ENCODE data around the gene BMPR1A. TPM values are rescaled to one million over a fixed set of nuclear protein-coding genes. Genes with fewer than 3 reads are reported as not detected.

Gene BMPR1A
- total and polyA plus RNA-seq, 10 of the 15 experiments (the other 5 are each of a cell fraction or from before 2014, with no cell fraction given), result 2.3 to 22.7 (median 13.1) TPM

DNA sequence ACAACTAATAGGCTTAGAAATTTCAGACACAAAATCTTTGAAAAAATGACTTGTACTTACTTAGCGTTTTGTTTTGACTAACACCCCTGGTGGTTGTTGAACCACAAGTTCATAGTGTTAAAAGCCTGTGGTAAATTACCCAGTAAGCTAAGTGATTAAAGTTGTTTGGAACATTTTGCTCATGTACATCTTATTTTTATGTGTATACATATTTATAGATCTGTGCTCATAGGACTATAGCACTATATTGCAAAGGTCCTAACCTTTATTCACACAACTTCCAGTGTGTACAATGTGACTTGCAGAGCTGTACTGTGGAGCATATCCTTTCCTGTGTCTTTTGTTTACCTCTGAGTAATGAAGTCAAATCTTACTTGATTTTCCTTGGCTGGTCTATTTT is 79.6 kb downstream of the BMPR1A start (continued):
- TF ChIP-seq NRF1 (conservative IDR thresholded peaks at IDR 0.05; ENCODE audit: low read depth, low read length) (no peak), IKZF2 (IDR thresholded peaks at IDR 0.05) (no peak), EED (IDR thresholded peaks at IDR 0.05; ENCODE audit: low read depth) (no peak), ZBED1 (IDR thresholded peaks at IDR 0.05; ENCODE audit: borderline replicate concordance) (no peak), RUNX3 (IDR thresholded peaks at IDR 0.05; ENCODE audit: low read length) (peak; percentile 64; the same call in 1 of the 2 replicates), POLR2A (IDR thresholded peaks at IDR 0.05; ENCODE audit: low read depth, low read length) (no peak), EZH2 (IDR thresholded peaks at IDR 0.05; ENCODE audit: borderline replicate concordance, control insufficient read depth, low read depth, low read length) (no peak), NFIC (IDR thresholded peaks at IDR 0.05; ENCODE audit: low read depth, low read length) (no peak), MXI1 (IDR thresholded peaks at IDR 0.05; ENCODE audit: low read depth, low read length) (no peak)
- TF ChIP-seq, protein P1, sequence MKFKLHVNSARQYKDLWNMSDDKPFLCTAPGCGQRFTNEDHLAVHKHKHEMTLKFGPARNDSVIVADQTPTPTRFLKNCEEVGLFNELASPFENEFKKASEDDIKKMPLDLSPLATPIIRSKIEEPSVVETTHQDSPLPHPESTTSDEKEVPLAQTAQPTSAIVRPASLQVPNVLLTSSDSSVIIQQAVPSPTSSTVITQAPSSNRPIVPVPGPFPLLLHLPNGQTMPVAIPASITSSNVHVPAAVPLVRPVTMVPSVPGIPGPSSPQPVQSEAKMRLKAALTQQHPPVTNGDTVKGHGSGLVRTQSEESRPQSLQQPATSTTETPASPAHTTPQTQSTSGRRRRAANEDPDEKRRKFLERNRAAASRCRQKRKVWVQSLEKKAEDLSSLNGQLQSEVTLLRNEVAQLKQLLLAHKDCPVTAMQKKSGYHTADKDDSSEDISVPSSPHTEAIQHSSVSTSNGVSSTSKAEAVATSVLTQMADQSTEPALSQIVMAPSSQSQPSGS (IDR thresholded peaks at IDR 0.05; ENCODE audit: low read length), result no peak
- TF ChIP-seq, protein P2, sequence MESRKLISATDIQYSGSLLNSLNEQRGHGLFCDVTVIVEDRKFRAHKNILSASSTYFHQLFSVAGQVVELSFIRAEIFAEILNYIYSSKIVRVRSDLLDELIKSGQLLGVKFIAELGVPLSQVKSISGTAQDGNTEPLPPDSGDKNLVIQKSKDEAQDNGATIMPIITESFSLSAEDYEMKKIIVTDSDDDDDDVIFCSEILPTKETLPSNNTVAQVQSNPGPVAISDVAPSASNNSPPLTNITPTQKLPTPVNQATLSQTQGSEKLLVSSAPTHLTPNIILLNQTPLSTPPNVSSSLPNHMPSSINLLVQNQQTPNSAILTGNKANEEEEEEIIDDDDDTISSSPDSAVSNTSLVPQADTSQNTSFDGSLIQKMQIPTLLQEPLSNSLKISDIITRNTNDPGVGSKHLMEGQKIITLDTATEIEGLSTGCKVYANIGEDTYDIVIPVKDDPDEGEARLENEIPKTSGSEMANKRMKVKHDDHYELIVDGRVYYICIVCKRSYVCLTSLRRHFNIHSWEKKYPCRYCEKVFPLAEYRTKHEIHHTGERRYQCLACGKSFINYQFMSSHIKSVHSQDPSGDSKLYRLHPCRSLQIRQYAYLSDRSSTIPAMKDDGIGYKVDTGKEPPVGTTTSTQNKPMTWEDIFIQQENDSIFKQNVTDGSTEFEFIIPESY (IDR thresholded peaks at IDR 0.05), result no peak

- H2AFZ ChIP-seq (ENCODE audit: control insufficient read depth, low read depth, low read length), result no peak overlapping the region
- no peaks in the 10 kb centered on the region for H4K20me1 ChIP-seq (ENCODE audit: control insufficient read depth, insufficient read depth)
- H3K4me2 ChIP-seq (ENCODE audit: control insufficient read depth, insufficient read depth), result no peak overlapping the region
- no peaks in the 10 kb centered on the region for H3K27me3 ChIP-seq (replicated peaks in 1 of 2; ENCODE audit: control insufficient read depth in 2 of 2, insufficient read depth in 2 of 2, low read length in 1 of 2)
- SMC1A ChIA-PET (ENCODE audit: uncharacterized antibody, unreplicated experiment), result no interaction called here
- no peaks in the 10 kb centered on the region for H3K4me1 ChIP-seq (ENCODE audit: control insufficient read depth, insufficient read depth, low read length)
- no peak overlapping the region for H3K9ac ChIP-seq (ENCODE audit: control insufficient read depth, insufficient read depth, low read length)
- H3K9me3 ChIP-seq (replicated peaks; ENCODE audit: control insufficient read depth, insufficient read depth, low read length), result no peaks in the 10 kb centered on the region
- no peak for ATAC-seq
- H3K4me3 ChIP-seq, result no peak overlapping the region
- POLR2A ChIA-PET, result interaction anchor here (0.6 kb wide), 1 partner anchor 59 kb away, joined by 3 read pairs; no protein-coding TSS in a partner anchor
- peaks cover 2% of the 10 kb centered on the region; the same call in 1 of the 2 replicates for H3K79me2 ChIP-seq (ENCODE audit: control insufficient read depth, insufficient read depth, low read length)
- H3K27ac ChIP-seq (ENCODE audit: control insufficient read depth, insufficient read depth), result no peak overlapping the region
- RAD21 ChIA-PET (ENCODE audit: unreplicated experiment), result no interaction called here
- CTCF ChIA-PET, result interaction anchor here (1.4 to 1.6 kb wide), 2 partner anchors 28 to 195 kb away, joined by 3 to 6 read pairs; no protein-coding TSS in a partner anchor
- WGBS (ENCODE audit: insufficient coverage, insufficient replicate concordance, low lambda C conversion rate, missing lambda C conversion rate), result 83% methylated on average over 7 of the region's 7 CpGs
- intact Hi-C loops (cut with micrococcal nuclease; ENCODE audit: unreplicated experiment), result no loop called here
- no peak for FAIRE-seq
- TF ChIP-seq POLR2A (IDR thresholded peaks at IDR 0.05; ENCODE audit: low read depth, low read length) (no peak), SUZ12 (IDR thresholded peaks at IDR 0.05; ENCODE audit: unreplicated experiment) (no peak), RAD51 (IDR thresholded peaks at IDR 0.05) (no peak)
- in situ Hi-C loops (cut with MboI), result no loop called here
- DNase-seq (ENCODE audit: low read depth, low spot score), result no peak
- no TSS peak for BruUV-seq (replicated peaks)
- H3K36me3 ChIP-seq (ENCODE audit: control insufficient read depth in 2 of 2, insufficient read depth in 2 of 2, low read length in 1 of 2), result peaks cover 2 to 16% of the 10 kb centered on the region in 2 experiments; a peak in 3 of 4 replicates
These were observed 81.2 kb downstream of the BMPR1A start for GRCh38 chr10:86837663-86838062.

Measured in GM12878 (cell line).